HepG2 (cell line): ENCODE results near the gene NDE1. TPM values are rescaled to one million over a fixed set of nuclear protein-coding genes. Genes with fewer than 3 reads are reported as not detected.

Source experiments
- AHDC1 ChIP-seq: sonication (generic); formaldehyde crosslinking; IDR thresholded peaks from 2 replicates; pipeline ENCODE4 v1.5.1; 2020; ENCODE audit warnings: mild to moderate bottlenecking, missing genetic modification reagents, borderline replicate concordance
- CERS6 ChIP-seq: sonication (generic); formaldehyde crosslinking; IDR thresholded peaks from 2 replicates; pipeline ENCODE4 v1.5.0; 2020; ENCODE audit warnings: missing genetic modification reagents
- DPF2 ChIP-seq: sonication (generic); formaldehyde crosslinking; IDR thresholded peaks from 2 replicates; pipeline ENCODE4 v1.4.0; 2020; ENCODE audit warnings: mild to moderate bottlenecking, low read depth, missing genetic modification reagents, borderline replicate concordance
- FOXA3 ChIP-seq: IDR thresholded peaks from 2 replicates; pipeline ENCODE4 v1.6.1; 2016; ENCODE audit warnings: missing genetic modification reagents, missing compliant biosample characterization
- GTF2F1 ChIP-seq: fragments of 150-350 bp; IDR thresholded peaks from 2 replicates; pipeline ENCODE4 v1.6.1; 2014; ENCODE audit warnings: low read length
- HNF4G ChIP-seq, 2 experiments: sonication (generic) in 1 of 2; formaldehyde crosslinking in 1 of 2; IDR thresholded peaks; 2 replicates each; pipeline versions ENCODE4 v1.4.0 to v1.6.1; 2011 to 2020; ENCODE audit warnings: borderline replicate concordance in 2 of 2, low read depth in 2 of 2, mild to moderate bottlenecking in 2 of 2, low read length in 1 of 2, missing genetic modification reagents in 1 of 2, moderate library complexity in 1 of 2
- MNT ChIP-seq: fragments of 450-650 bp; IDR thresholded peaks from 2 replicates; pipeline ENCODE4 v1.6.1; 2016
- NFIC ChIP-seq: IDR thresholded peaks from 2 replicates; pipeline ENCODE4 v1.6.1; 2012; ENCODE audit warnings: mild to moderate bottlenecking, low read length, inconsistent platforms
- RARA ChIP-seq: IDR thresholded peaks from 2 replicates; pipeline ENCODE4 v1.6.1; 2016; ENCODE audit warnings: missing genetic modification reagents, missing compliant biosample characterization
- RBM39 ChIP-seq: fragments of 200-400 bp; formaldehyde crosslinking; IDR thresholded peaks from one replicate; pipeline ENCODE4 v1.6.1; 2018; ENCODE audit warnings: antibody characterized with exemption, mild to moderate bottlenecking, low read depth, low read length; ENCODE audit not compliant: poor library complexity, severe bottlenecking
- ZNF205 ChIP-seq: IDR thresholded peaks from 2 replicates; pipeline ENCODE4 v1.6.1; 2018; ENCODE audit warnings: missing biosample characterization, missing genetic modification reagents
- ZNF496 ChIP-seq: sonication (generic); formaldehyde crosslinking; IDR thresholded peaks from 2 replicates; pipeline ENCODE4 v1.8.1; 2023; ENCODE audit warnings: mild to moderate bottlenecking, moderate library complexity, missing genetic modification reagents; ENCODE audit not compliant: insufficient replicate concordance
- ZNF879 ChIP-seq: sonication (generic); formaldehyde crosslinking; IDR thresholded peaks from 2 replicates; pipeline ENCODE4 v1.8.1; 2023; ENCODE audit warnings: missing genetic modification reagents
- polyA plus RNA-seq, 8 experiments: library from polyadenylated mRNA; depleted of rRNA in 3 of 8; stranded (reverse) in 7 of 8; unstranded in 1 of 8; fragments of >200 nt; fragmentation: Illumina TruSeq in 4 of 8; extraction: Trizol in 4 of 8; gene quantifications; 2 replicates each; pipeline versions ENCODE4 v1.2.1 to v1.2.3, GENCODE V29; 2011 to 2016; ENCODE audit warnings: low read depth in 4 of 8, missing spikeins in 1 of 8, mixed read lengths in 1 of 8; ENCODE audit not compliant: insufficient read depth in 1 of 8
- total RNA-seq, 5 experiments: library from RNA; depleted of rRNA; stranded (reverse); fragments of >200 nt; fragmentation: Illumina TruSeq; extraction: Trizol; gene quantifications; 2 replicates each; pipeline ENCODE4 v1.2.3, GENCODE V29; 2016; ENCODE audit warnings: low read depth in 1 of 5

The NDE1 gene
- total and polyA plus RNA-seq, 2 of the 13 experiments (the other 11 are each of a cell fraction or from before 2014, with no cell fraction given) = 40.9 to 72.5 TPM

- TF ChIP-seq AHDC1 = peak; percentile 91; the same call in 1 of the 2 replicates
- peak; percentile 70; the same call in 1 of the 2 replicates for TF ChIP-seq HNF4G (IDR thresholded peaks at IDR 0.05; ENCODE audit: borderline replicate concordance, low read depth, low read length)
- no peak; the same call in 1 of the 2 replicates for TF ChIP-seq HNF4G (CRISPR knock-in tag; IDR thresholded peaks at IDR 0.05; ENCODE audit: borderline replicate concordance, low read depth)
- no peak for TF ChIP-seq GTF2F1
- TF ChIP-seq RARA (CRISPR knock-in tag) = peak; percentile 97
- peak; percentile 86 for TF ChIP-seq DPF2 (CRISPR knock-in tag)
- TF ChIP-seq NFIC = peak; percentile 73; the same call in 1 of the 2 replicates
- TF ChIP-seq RBM39 = no peak
- TF ChIP-seq CERS6 (CRISPR knock-in tag) = no peak
- TF ChIP-seq ZNF496 = no peak
- peak; percentile 88 for TF ChIP-seq ZNF205 (CRISPR knock-in tag)
- peak; percentile 92 for TF ChIP-seq FOXA3 (CRISPR knock-in tag)
- no peak for TF ChIP-seq ZNF879 (CRISPR knock-in tag)
- no peak for TF ChIP-seq MNT
Measured at GRCh38 chr16:15610369-15610871, 39.6 kb upstream of the NDE1 start (continued).
